Lung (tissue), 12 donors: ENCODE data around the gene CABLES2. TPM values are rescaled to one million over a fixed set of nuclear protein-coding genes. Genes with fewer than 3 reads are reported as not detected.

Source experiments
- ATAC-seq: fragments of 200-7000 bp; cut with Tn5 transposase; one replicate; pipeline ENCODE4 v1.9.1; 2020; ENCODE audit warnings: moderate number of reproducible peaks; ENCODE audit not compliant: insufficient read depth, low FRiP score
- DNase-seq, 3 donors: peaks; one replicate each; pipeline ENCODE4 v3.0.0-alpha.2; 2013 to 2017
- H3K27ac ChIP-seq, 2 donors: one replicate each; pipeline ENCODE4 v1.5.1; 2013; ENCODE audit warnings: mild to moderate bottlenecking in 2 of 2, moderate library complexity in 2 of 2, control low read depth in 1 of 2, inconsistent platforms in 1 of 2, low read depth in 1 of 2, low read length in 1 of 2
- H3K27me3 ChIP-seq, 3 donors: one replicate each; pipeline ENCODE4 v1.5.1; 2013; ENCODE audit warnings: low read length in 2 of 3; ENCODE audit not compliant: control insufficient read depth in 3 of 3, insufficient read depth in 3 of 3
- H3K36me3 ChIP-seq, 4 donors: one replicate each; pipeline ENCODE4 v1.5.1; 2013; ENCODE audit warnings: low read length in 4 of 4, mild to moderate bottlenecking in 1 of 4, moderate library complexity in 1 of 4; ENCODE audit not compliant: control insufficient read depth in 4 of 4, insufficient read depth in 4 of 4
- H3K4me1 ChIP-seq, 5 donors: one replicate each; pipeline ENCODE4 v1.5.1; 2013; ENCODE audit warnings: low read length in 5 of 5, mild to moderate bottlenecking in 2 of 5, moderate library complexity in 1 of 5; ENCODE audit not compliant: control insufficient read depth in 5 of 5, insufficient read depth in 5 of 5
- H3K4me3 ChIP-seq: one replicate; pipeline ENCODE4 v1.5.1; 2013; ENCODE audit warnings: mild to moderate bottlenecking, control low read depth, moderate library complexity
- H3K9ac ChIP-seq, 2 donors: one replicate each; pipeline ENCODE4 v1.5.1; 2013; ENCODE audit warnings: low read length in 2 of 2, control low read depth in 1 of 2; ENCODE audit not compliant: insufficient read depth in 1 of 2
- H3K9me3 ChIP-seq, 4 donors: one replicate each; pipeline ENCODE4 v1.5.1; 2013; ENCODE audit warnings: low read length in 3 of 4, mild to moderate bottlenecking in 1 of 4, moderate library complexity in 1 of 4; ENCODE audit not compliant: control insufficient read depth in 4 of 4, insufficient read depth in 3 of 4
- CTCF ChIP-seq: IDR thresholded peaks from 2 replicates; pipeline ENCODE4 v1.5.1; 2012; ENCODE audit warnings: mild to moderate bottlenecking; ENCODE audit errors: control extremely low read depth, extremely low read depth
- WGBS, 2 donors: extraction: QIAGEN DNeasy Blood & Tissue Kit; methylation state at CpG; one replicate each; pipeline ENCODE4 v1.1.7; 2013; 5-methylcytosine and 5-hydroxymethylcytosine counted together
- polyA plus RNA-seq, 2 donors: library from polyadenylated mRNA; stranded (reverse); fragments of 200-250 nt; gene quantifications; one replicate each; pipeline ENCODE4 v1.2.1, GENCODE V29; 2013
- total RNA-seq, 2 donors: library from RNA; depleted of rRNA in 1 of 2; stranded (reverse); fragments of >200 nt in 1 of 2; gene quantifications; one replicate each; pipeline ENCODE4 v1.2.1, GENCODE V29; 2014 to 2021
- donor health status: control.
- donor health status: control.
- donor health status: Bipolar disorder and iron deficiency.
- donor health status: healthy.
- donor health status: DM: yes; HTN: yes; CAD: no.

CABLES2 gene
- total and polyA plus RNA-seq, 4 donors, result 1.9 to 4.4 (median 3.6) TPM

DNA sequence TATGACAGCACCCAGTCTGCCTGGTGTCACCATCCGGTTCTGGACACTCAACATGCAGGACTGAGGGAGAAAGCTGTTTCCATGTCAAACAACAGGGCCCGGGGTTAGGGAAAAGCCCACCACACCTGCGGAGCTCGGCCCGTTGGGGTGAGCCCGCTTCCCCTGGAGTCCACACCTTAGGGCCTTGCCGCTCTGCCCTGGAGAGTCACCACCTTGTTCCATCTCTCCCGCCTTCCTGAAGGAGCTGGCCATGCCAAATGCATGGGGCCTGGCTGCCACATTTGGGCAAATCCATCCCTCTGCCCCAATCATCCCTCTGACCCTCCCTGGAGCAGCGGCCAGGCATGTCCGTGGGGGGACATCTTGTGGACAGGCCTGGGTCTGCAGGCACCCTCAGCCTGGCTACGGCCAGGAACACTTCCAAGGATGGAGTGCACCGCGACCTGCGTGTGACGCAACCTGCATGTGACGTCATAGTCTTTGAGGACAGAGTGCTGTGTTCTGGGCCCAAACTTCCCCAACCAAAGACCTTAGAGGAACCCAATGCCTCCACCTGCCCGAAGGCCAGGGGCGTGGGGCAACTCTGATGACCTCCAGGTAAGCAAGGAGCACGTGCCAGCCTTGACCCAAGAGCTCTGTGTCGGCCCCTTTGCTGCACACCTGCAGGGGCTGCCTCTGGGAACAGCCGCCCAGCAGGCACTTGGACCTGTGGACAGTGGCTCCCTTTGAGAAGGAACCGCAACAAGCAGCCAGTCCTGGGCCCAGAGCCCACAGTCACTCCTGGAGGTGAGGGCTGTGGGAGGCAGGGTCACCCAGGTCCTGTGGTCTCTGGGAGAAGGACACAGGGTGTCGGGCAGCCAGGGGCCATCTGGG, 1.7 kb downstream of the CABLES2 start:
- ATAC-seq (no peak), DNase-seq (peak; percentile 42 to 62 (median 58))
- H3K36me3 ChIP-seq, result peaks cover 0 to 9% (median 3%) of the 10 kb centered on the region in 4 donors
- 67% methylated on average over 23 of the region's 23 CpGs for WGBS, 2 donors
- H3K27me3 ChIP-seq, result no peaks in the 10 kb centered on the region
- no peaks in the 10 kb centered on the region for H3K9me3 ChIP-seq
- peak; percentile 4 for TF ChIP-seq CTCF
- no peak overlapping the region for H3K4me3 ChIP-seq
- peak overlapping the region in 1 of 2 donors; percentile 14 for H3K27ac ChIP-seq
- no peak overlapping the region for H3K9ac ChIP-seq
- peaks cover 0 to 47% (median 4%) of the 10 kb centered on the region in 5 donors for H3K4me1 ChIP-seq

- TF ChIP-seq CTCF, result no peak
- Histone ChIP-seq H3K9me3 (no peaks in the 10 kb centered on the region), H3K27ac (no peak overlapping the region), H3K4me1 (peaks cover 0 to 41% (median 4%) of the 10 kb centered on the region in 5 donors), H3K36me3 (peaks cover 0 to 9% (median 4%) of the 10 kb centered on the region in 4 donors), H3K9ac (no peak overlapping the region), H3K4me3 (no peak overlapping the region), H3K27me3 (no peaks in the 10 kb centered on the region)
- no peak for ATAC-seq
- WGBS, 2 donors, result 89 to 96% methylated on average over 11 to 12 of the region's 12 CpGs
- no peak for DNase-seq
Measured at GRCh38 chr20:62404761-62405107, 2.4 kb downstream of the CABLES2 start.

DNA sequence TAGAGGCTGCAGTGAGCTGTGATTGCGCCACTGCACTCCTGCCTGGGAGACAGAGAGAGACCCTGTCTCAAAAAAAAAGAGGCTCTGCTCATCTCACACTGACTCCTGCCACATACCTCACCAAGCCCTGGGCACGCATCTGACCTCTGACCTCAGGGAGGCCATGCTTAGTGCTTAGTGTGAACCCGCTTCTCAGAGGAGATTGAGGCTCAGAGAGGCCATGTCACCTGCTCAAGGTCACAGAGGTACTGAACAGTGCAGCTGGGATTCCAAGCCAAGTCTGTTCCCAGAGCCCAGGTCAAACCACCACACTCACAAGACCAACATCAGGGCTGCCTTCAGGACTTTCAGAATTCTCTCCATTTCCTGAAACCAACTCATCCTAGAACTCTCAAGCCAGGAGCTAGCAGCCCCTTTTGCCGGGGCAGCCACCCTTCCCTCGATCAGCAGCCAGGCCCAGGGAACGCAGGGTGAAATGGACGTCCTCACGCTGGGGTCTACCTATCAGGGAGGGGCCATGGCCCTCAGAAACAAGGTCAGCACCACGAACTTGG, 2.9 kb downstream of the CABLES2 start:
- H3K27me3 ChIP-seq, result no peaks in the 10 kb centered on the region
- ATAC-seq (no peak), DNase-seq (no peak)
- 93 to 99% methylated on average over 9 of the region's 9 CpGs for WGBS, 2 donors
- no peak overlapping the region for H3K4me3 ChIP-seq
- H3K27ac ChIP-seq, result no peak overlapping the region
- H3K4me1 ChIP-seq, result peaks cover 0 to 39% (median 4%) of the 10 kb centered on the region in 5 donors
- H3K9me3 ChIP-seq, result no peaks in the 10 kb centered on the region
- H3K9ac ChIP-seq, result no peak overlapping the region
- no peak for TF ChIP-seq CTCF
- peaks cover 0 to 9% (median 4%) of the 10 kb centered on the region in 4 donors for H3K36me3 ChIP-seq
